HT1080 (cell line): ENCODE results near the gene NXT1. TPM values are rescaled to one million over a fixed set of nuclear protein-coding genes. Genes with fewer than 3 reads are reported as not detected.

Experiments
- DNase-seq: peaks from one replicate; pipeline ENCODE4 v3.0.0-alpha.2; 2015; ENCODE audit warnings: low read depth
- small RNA-seq: library from RNA; depleted of rRNA; stranded (forward); fragments of <200 nt; gene quantifications from one replicate; pipeline ENCODE3, GENCODE V24; 2014
- total RNA-seq: library from RNA; depleted of rRNA; stranded (reverse); fragments of >200 nt; shearing (Covaris generic); gene quantifications from 2 replicates; pipeline ENCODE4 v1.2.3, GENCODE V29; 2014; rRNA removed

The NXT1 gene
- total RNA-seq, 1 experiment from 2014 or later: 76.2 TPM

GRCh38 chr20:23387118-23387443 is 36.5 kb downstream of the NXT1 start:
- no peak for DNase-seq

DNA sequence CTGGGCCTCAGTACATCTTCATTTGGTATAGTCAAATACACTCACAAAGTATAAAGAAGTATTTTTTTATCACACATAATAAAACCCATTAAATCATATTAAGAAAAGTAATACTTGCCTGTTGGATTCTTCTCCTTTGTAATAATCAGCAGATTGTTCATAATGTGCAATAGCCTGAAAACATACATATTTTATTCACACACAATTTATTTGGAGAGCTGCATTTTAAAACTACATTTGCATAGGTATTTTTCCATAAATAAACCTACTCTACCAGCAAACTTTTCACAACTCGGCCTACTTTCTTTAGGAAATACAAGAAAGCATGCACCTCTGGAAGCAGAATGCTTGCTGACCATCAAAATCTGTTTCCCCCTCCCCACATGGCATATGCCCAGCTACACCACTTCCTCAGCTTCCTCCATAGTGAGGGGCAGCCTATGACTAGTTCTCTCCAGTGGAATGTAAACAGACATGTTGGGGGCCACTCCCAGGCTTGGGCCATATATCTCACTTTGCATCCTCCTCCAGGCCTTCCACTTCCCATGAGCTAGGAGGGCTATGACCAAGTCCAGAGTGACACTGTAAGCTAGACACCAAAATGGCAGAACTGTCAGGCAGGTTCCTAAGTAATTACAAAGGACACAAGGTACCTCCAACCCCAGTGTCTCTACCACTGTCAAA is 39.6 kb downstream of the NXT1 start:
- peak; percentile 11 for DNase-seq

GRCh38 chr20:23391707-23392310 is 41.2 kb downstream of the NXT1 start:
- DNase-seq: no peak

GRCh38 chr20:23393996-23394775 is 43.6 kb downstream of the NXT1 start:
- no peak for DNase-seq

- DNase-seq: no peak
Measured at GRCh38 chr20:23396950-23397627, 46.5 kb downstream of the NXT1 start.

GRCh38 chr20:23397961-23398360 is 47.4 kb downstream of the NXT1 start:
- DNase-seq: peak; percentile 56

DNA sequence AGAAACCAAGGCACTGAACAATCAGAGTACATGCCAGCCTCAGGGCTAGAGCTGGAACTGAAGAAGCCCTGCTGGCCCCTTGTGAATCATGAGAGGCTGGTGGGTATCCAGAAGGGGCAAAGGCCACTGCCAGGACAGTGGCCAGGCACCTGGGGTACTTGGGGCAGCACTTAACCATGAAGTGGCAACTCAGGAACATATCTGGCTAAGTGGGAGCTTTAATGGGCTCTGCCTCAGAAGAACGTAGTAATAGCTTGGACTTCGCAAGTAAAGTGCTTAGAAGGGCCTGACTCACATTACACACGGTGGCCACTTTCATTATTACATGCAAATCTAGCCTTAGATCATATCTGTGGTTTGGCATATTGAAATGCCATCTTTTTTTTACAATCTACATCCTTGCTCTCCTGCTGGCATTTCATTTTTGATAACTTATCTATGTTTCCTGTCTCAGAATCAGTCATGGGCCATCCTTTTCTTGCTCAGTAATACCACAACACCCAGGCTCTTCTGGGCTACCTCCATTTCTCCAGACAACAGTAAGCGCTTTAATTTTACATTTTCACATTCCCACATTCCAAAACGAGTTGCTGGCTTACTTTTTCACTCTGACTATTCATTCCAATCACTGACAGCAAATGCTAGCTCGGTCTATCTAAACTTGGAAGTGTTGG is 49.1 kb downstream of the NXT1 start:
- peak; percentile 7 for DNase-seq

GRCh38 chr20:23401051-23401450 is 50.5 kb downstream of the NXT1 start:
- no peak for DNase-seq

GRCh38 chr20:23403751-23404150 is 53.2 kb downstream of the NXT1 start:
- no peak for DNase-seq

DNA sequence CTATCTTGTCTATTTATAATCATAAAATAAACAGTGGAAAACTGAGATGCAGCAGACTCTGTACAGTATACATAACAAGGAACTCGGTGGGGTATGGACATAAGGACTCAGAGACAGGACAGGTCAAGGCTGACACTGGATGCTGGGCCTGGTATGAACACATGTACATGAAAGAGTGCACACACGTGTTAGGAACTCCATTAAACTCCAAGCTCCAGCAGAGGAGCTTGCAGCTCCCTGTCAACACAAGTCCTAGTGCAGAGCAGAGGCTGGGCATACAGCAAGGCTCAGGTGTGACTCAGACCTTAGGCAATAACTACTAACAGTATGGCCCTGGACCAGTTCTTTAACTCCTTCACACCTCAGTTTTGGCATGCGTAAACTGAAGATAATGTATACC is 53.6 kb downstream of the NXT1 start:
- DNase-seq: peak; percentile 24

Small RNA genes within 50 kb of the gene (small RNA-seq; reads per million reads assigned to genes)
- not detected for gene RNA5SP479

Other genes starting within 250 kb of the NXT1 start
- gene GZF1, start 11.4 kb downstream of the NXT1 start, total RNA-seq: 11.4 and 24.4 TPM in 2 replicates
- 3.5 and 4.2 TPM in 2 replicates for gene NAPB, start 70.7 kb downstream of the NXT1 start, total RNA-seq
- not detected in 2 replicates for gene CSTL1, start 88.9 kb downstream of the NXT1 start, total RNA-seq
- gene CST11, start 102.1 kb downstream of the NXT1 start, total RNA-seq: not detected in 2 replicates
- not detected in 2 replicates for gene CST8, start 140.3 kb downstream of the NXT1 start, total RNA-seq
- not detected in 2 replicates for gene CST9L, start 217.7 kb downstream of the NXT1 start, total RNA-seq